Fibroblast of skin of abdomen (primary cell): ENCODE measurements around the gene ARHGEF16. TPM values are rescaled to one million over a fixed set of nuclear protein-coding genes. Genes with fewer than 3 reads are reported as not detected.
A peak's percentile ranks its signal among the peaks of the same experiment; 100 is the strongest.

ENCODE experiments used
- DNase-seq: peaks from one replicate; pipeline ENCODE4 v3.0.0-alpha.2; 2013
- polyA plus RNA-seq, 2 experiments: library from polyadenylated mRNA; unstranded; fragments of 120-200 nt; gene quantifications; one replicate each; pipeline ENCODE4 v1.2.1, GENCODE V29; 2013; ENCODE audit not compliant: insufficient read length in 2 of 2

The ARHGEF16 gene
- polyA plus RNA-seq (2013, experiment 1 of 2; ENCODE audit: insufficient read length) = 0.33 TPM
- 0.22 TPM for polyA plus RNA-seq (2013, experiment 2 of 2; ENCODE audit: insufficient read length)

GRCh38 chr1:3453891-3454810 lies at the start of gene ARHGEF16:
Gene ARHGEF16, plus strand, starts transcription at chr1:3454665. Its CDS starts 8,420 bp downstream, at chr1:3463085.
- peak; percentile 9 for DNase-seq

GRCh38 chr1:3404801-3405200 lies 49.7 kb upstream of the ARHGEF16 start:
- no peak for DNase-seq

- DNase-seq = no peak
Measured at GRCh38 chr1:3405491-3405890, 49.0 kb upstream of the ARHGEF16 start.

- no peak for DNase-seq
Measured at GRCh38 chr1:3405974-3406867, 48.2 kb upstream of the ARHGEF16 start.

GRCh38 chr1:3407021-3407420 lies 47.4 kb upstream of the ARHGEF16 start:
- no peak for DNase-seq

- no peak for DNase-seq
Measured at GRCh38 chr1:3408751-3409266, 45.7 kb upstream of the ARHGEF16 start.

GRCh38 chr1:3409366-3410141 lies 44.9 kb upstream of the ARHGEF16 start:
- DNase-seq = no peak

GRCh38 chr1:3410142-3410925 lies 44.1 kb upstream of the ARHGEF16 start:
- DNase-seq = peak; percentile 62

GRCh38 chr1:3411806-3412205 lies 42.7 kb upstream of the ARHGEF16 start:
- no peak for DNase-seq

GRCh38 chr1:3412376-3412775 lies 42.1 kb upstream of the ARHGEF16 start:
- DNase-seq = no peak

- no peak for DNase-seq
Measured at GRCh38 chr1:3413975-3414710, 40.3 kb upstream of the ARHGEF16 start.

- DNase-seq = no peak
Measured at GRCh38 chr1:3415260-3416090, 39.0 kb upstream of the ARHGEF16 start.

- no peak for DNase-seq
Measured at GRCh38 chr1:3417082-3417739, 37.3 kb upstream of the ARHGEF16 start.

- DNase-seq = no peak
Measured at GRCh38 chr1:3417934-3418333, 36.5 kb upstream of the ARHGEF16 start.

- DNase-seq = no peak
Measured at GRCh38 chr1:3418600-3418999, 35.9 kb upstream of the ARHGEF16 start.

GRCh38 chr1:3419415-3420204 lies 34.9 kb upstream of the ARHGEF16 start:
- DNase-seq = no peak

- no peak for DNase-seq
Measured at GRCh38 chr1:3420218-3420951, 34.1 kb upstream of the ARHGEF16 start.
